ENCODE results near the gene FRMD4A. TPM values are rescaled to one million over a fixed set of nuclear protein-coding genes. Genes with fewer than 3 reads are reported as not detected.

FRMD4A gene
- total and polyA plus RNA-seq, 12 donors = 17.4 to 43.4 (median 30.3) TPM

DNA sequence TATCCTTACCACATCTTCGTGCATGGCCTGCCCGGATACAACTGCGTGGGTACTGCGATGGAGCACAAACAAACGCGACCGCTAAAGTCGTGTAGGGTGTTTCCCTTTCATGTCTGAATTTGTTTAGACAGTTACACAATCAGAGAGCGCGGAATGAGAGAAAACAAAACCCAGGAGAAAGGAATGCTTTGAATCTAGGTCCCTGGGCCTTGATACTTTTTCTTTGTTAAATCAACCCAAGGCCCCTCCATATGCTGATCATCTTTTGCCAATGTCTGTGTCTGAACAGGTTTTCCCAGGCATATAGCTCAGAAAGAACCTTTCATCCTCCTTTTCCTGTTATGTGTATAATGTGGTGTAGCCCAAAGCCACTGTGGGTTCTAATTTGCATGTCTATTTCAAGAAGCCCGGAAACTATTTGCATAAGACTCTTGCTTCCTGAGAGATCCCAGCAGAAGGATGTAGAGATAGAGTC, 145.8 kb downstream of the FRMD4A start:
- TF ChIP-seq, protein P1, sequence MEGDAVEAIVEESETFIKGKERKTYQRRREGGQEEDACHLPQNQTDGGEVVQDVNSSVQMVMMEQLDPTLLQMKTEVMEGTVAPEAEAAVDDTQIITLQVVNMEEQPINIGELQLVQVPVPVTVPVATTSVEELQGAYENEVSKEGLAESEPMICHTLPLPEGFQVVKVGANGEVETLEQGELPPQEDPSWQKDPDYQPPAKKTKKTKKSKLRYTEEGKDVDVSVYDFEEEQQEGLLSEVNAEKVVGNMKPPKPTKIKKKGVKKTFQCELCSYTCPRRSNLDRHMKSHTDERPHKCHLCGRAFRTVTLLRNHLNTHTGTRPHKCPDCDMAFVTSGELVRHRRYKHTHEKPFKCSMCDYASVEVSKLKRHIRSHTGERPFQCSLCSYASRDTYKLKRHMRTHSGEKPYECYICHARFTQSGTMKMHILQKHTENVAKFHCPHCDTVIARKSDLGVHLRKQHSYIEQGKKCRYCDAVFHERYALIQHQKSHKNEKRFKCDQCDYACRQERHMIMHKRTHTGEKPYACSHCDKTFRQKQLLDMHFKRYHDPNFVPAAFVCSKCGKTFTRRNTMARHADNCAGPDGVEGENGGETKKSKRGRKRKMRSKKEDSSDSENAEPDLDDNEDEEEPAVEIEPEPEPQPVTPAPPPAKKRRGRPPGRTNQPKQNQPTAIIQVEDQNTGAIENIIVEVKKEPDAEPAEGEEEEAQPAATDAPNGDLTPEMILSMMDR (IDR thresholded peaks at IDR 0.05) = no peak
- Histone ChIP-seq H3K36me3 (no peaks in the 10 kb centered on the region), H3K4me1 (peaks cover 0 to 4% (median 0%) of the 10 kb centered on the region in 9 donors), H3K27ac (no peak overlapping the region), H3K27me3 (peaks cover 0 to 41% (median 28%) of the 10 kb centered on the region in 7 donors), H3K9me3 (no peaks in the 10 kb centered on the region), H3K4me3 (no peak overlapping the region)
- no peak for ATAC-seq
- no peak for DNase-seq
- intact Hi-C loops (cut with DNase I) = loop anchor here in 1 of 10 donors (10.0 kb wide), 1 partner anchor 390 kb away; no protein-coding TSS in a partner anchor
- 80% methylated on average over 11 of the region's 11 CpGs for WGBS, 2 donors

DNA sequence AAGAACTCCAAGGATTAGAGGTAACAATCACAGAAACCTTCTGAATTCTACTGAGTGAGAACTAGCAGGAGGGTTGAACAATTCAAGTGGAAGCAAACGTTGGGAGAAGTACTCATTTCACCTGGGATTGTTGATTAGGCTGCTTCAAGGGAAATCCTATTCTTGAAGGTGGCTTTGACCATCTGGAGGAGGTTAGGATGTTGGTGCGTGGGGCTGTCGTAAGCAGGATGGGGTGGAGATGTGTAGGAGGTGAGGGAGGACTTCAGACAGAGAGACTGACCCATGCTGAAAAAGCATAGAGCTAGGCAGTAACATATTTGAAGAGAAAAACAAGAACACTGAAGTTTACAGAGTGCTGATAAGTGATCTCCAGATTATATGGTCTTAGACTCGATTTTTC, 147.9 kb downstream of the FRMD4A start:
- ATAC-seq = no peak
- intact Hi-C loops (cut with DNase I) = loop anchor here in 1 of 10 donors (10.0 kb wide), 1 partner anchor 388 kb away; no protein-coding TSS in a partner anchor
- H3K27ac ChIP-seq = no peak overlapping the region

DNA sequence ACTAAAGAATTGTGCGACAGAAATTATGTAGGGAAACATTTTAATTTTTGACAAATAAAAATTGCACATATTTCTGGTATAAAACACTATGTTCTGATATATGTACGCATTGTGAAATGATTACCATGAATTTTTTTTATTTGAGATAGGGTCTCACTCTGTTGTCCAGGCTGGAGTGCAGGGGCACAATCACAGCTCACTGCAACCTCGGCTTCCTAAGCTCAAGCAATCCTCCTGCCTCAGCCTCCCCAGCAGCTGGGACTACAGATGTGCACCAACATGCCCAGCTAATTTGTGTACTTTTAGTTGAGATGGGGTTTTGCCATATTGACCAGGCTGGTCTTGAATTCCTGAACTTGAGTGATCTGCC, 149.2 kb downstream of the FRMD4A start:
- no peaks in the 10 kb centered on the region for H3K36me3 ChIP-seq
- no peak for ATAC-seq
- no peak overlapping the region for H3K4me3 ChIP-seq
- TF ChIP-seq, protein P1 (IDR thresholded peaks at IDR 0.05) = no peak
- 70 to 72% methylated on average over 3 of the region's 3 CpGs for WGBS, 2 donors
- no peak for DNase-seq
- H3K4me1 ChIP-seq = peaks cover 0 to 4% (median 0%) of the 10 kb centered on the region in 9 donors
- H3K9me3 ChIP-seq = no peaks in the 10 kb centered on the region
- intact Hi-C loops (cut with DNase I) = loop anchor here in 2 of 10 donors (2.0 to 10.0 kb wide), 2 partner anchors 45 to 387 kb away; no protein-coding TSS in a partner anchor
- H3K27me3 ChIP-seq = peaks cover 0 to 64% (median 61%) of the 10 kb centered on the region in 7 donors
- no peak overlapping the region for H3K27ac ChIP-seq

More for the DNA sequence above, 147.9 kb downstream of the FRMD4A start:
- Histone ChIP-seq H3K4me1 (peaks cover 0 to 4% (median 0%) of the 10 kb centered on the region in 9 donors), H3K36me3 (no peaks in the 10 kb centered on the region), H3K27me3 (peaks cover 0 to 55% (median 49%) of the 10 kb centered on the region in 7 donors), H3K4me3 (no peak overlapping the region), H3K9me3 (no peaks in the 10 kb centered on the region)
- DNase-seq = no peak
- WGBS, 2 donors = 60 to 63% methylated on average over 4 of the region's 4 CpGs
- TF ChIP-seq, protein P1 (IDR thresholded peaks at IDR 0.05) = no peak

DNA sequence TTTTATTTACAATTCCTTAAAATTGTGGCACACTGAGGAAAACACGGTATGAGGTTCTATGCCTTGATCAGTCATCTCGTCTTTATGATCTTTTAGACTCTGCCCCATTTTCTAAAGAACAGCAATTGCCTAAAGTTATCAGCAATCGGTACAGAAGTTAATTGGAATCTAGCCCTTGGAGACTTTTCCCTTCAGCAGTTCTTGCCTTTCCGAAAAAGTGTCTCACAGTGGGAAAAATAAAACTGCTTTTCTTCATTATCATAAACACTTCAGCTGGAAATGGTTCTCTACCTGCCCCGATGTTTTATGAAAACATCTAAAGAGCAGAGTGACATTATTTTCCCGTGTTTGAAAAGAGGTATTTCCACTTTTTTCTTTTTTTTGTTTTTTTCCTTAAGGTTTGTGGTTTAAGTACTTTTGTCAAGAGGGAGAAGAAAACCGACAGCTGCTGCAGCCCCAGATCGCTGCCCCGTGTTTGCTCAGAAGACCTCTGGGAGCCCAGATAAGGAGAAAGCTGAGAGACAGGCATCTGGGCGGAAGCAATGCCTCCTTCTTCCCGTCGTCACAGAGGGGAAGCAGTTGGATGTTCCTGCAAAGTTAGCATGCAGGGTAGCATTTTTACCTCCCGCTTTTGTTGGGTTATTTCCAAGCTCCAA, 149.7 kb downstream of the FRMD4A start:
- Histone ChIP-seq H3K36me3 (no peaks in the 10 kb centered on the region), H3K9me3 (no peaks in the 10 kb centered on the region), H3K4me3 (no peak overlapping the region), H3K27me3 (peaks cover 0 to 69% (median 66%) of the 10 kb centered on the region in 7 donors), H3K4me1 (peaks cover 0 to 4% (median 0%) of the 10 kb centered on the region in 9 donors), H3K27ac (no peak overlapping the region)
- 24 to 27% methylated on average over 13 of the region's 13 CpGs for WGBS, 2 donors
- intact Hi-C loops (cut with DNase I) = loop anchor here in 2 of 10 donors (2.0 to 10.0 kb wide), 2 partner anchors 44 to 386 kb away; no protein-coding TSS in a partner anchor
- DNase-seq (no peak), ATAC-seq (no peak)
- TF ChIP-seq, protein P1 (IDR thresholded peaks at IDR 0.05) = no peak

All from heart right ventricle (tissue), 16 donors.